ENCODE measurements around the gene AGBL1. TPM values are rescaled to one million over a fixed set of nuclear protein-coding genes. Genes with fewer than 3 reads are reported as not detected.

AGBL1 gene
- polyA plus RNA-seq, 1 experiment: not detected

GRCh38 chr15:86854176-86854575 lies 774.5 kb downstream of the AGBL1 start:
- TF ChIP-seq CTCF (IDR thresholded peaks at IDR 0.05; ENCODE audit: insufficient read depth, low read depth, low read length): no peak
- Histone ChIP-seq H3K27me3 (ENCODE audit: control insufficient read depth, insufficient read depth, low read length) (no peaks in the 10 kb centered on the region), H3K4me3 (ENCODE audit: low read depth, low read length) (no peak overlapping the region), H3K36me3 (ENCODE audit: control insufficient read depth, insufficient read depth, low read length) (no peaks in the 10 kb centered on the region)
- ChIA-PET POLR2A (no interaction called here), CTCF (no interaction called here)
- DNase-seq (ENCODE audit: low read depth): no peak

- POLR2A ChIA-PET: no interaction called here
- H3K4me3 ChIP-seq (ENCODE audit: low read depth, low read length): no peak overlapping the region
- no peaks in the 10 kb centered on the region for H3K36me3 ChIP-seq (ENCODE audit: control insufficient read depth, insufficient read depth, low read length)
- no peaks in the 10 kb centered on the region for H3K27me3 ChIP-seq (ENCODE audit: control insufficient read depth, insufficient read depth, low read length)
- CTCF ChIA-PET: no interaction called here
- no peak for TF ChIP-seq CTCF (IDR thresholded peaks at IDR 0.05; ENCODE audit: insufficient read depth, low read depth, low read length)
- DNase-seq (ENCODE audit: low read depth): no peak
Measured at GRCh38 chr15:86855307-86856291, 775.9 kb downstream of the AGBL1 start.

GRCh38 chr15:86857701-86858100 lies 778.0 kb downstream of the AGBL1 start:
- DNase-seq (ENCODE audit: low read depth): no peak
- Histone ChIP-seq H3K27me3 (ENCODE audit: control insufficient read depth, insufficient read depth, low read length) (no peaks in the 10 kb centered on the region), H3K36me3 (ENCODE audit: control insufficient read depth, insufficient read depth, low read length) (no peaks in the 10 kb centered on the region), H3K4me3 (ENCODE audit: low read depth, low read length) (no peak overlapping the region)
- POLR2A ChIA-PET: no interaction called here
- CTCF ChIA-PET: no interaction called here
- no peak for TF ChIP-seq CTCF (IDR thresholded peaks at IDR 0.05; ENCODE audit: insufficient read depth, low read depth, low read length)

GRCh38 chr15:86863226-86863915 lies 783.7 kb downstream of the AGBL1 start:
- TF ChIP-seq CTCF (IDR thresholded peaks at IDR 0.05; ENCODE audit: insufficient read depth, low read depth, low read length): no peak
- no peak for DNase-seq (ENCODE audit: low read depth)
- Histone ChIP-seq H3K4me3 (ENCODE audit: low read depth, low read length) (no peak overlapping the region), H3K27me3 (ENCODE audit: control insufficient read depth, insufficient read depth, low read length) (no peaks in the 10 kb centered on the region), H3K36me3 (ENCODE audit: control insufficient read depth, insufficient read depth, low read length) (no peaks in the 10 kb centered on the region)
- CTCF ChIA-PET: no interaction called here
- POLR2A ChIA-PET: no interaction called here

- no peaks in the 10 kb centered on the region for H3K27me3 ChIP-seq (ENCODE audit: control insufficient read depth, insufficient read depth, low read length)
- POLR2A ChIA-PET: no interaction called here
- no peak for TF ChIP-seq CTCF (IDR thresholded peaks at IDR 0.05; ENCODE audit: insufficient read depth, low read depth, low read length)
- CTCF ChIA-PET: no interaction called here
- H3K36me3 ChIP-seq (ENCODE audit: control insufficient read depth, insufficient read depth, low read length): no peaks in the 10 kb centered on the region
- H3K4me3 ChIP-seq (ENCODE audit: low read depth, low read length): no peak overlapping the region
- DNase-seq (ENCODE audit: low read depth): no peak
Measured at GRCh38 chr15:86865920-86866319, 786.2 kb downstream of the AGBL1 start.

All from BJ (cell line).